HFF-Myc (cell line): Measurements from ENCODE around the gene IDH2.

Experiments
- DNase-seq: peaks from one replicate; pipeline ENCODE4 v3.0.0-alpha.2; 2011; ENCODE audit warnings: low read depth; ENCODE audit errors: extremely low read depth
- H3K4me3 ChIP-seq: replicated peaks from 2 replicates; pipeline ENCODE4 v1.5.1; 2011; ENCODE audit warnings: low read depth, mild to moderate bottlenecking, control low read depth, low read length
- TF ChIP-seq, protein P1 (sequence below): IDR thresholded peaks from 2 replicates; pipeline ENCODE4 v1.5.1; 2012; ENCODE audit warnings: mild to moderate bottlenecking, low read depth, low read length, control low read depth; ENCODE audit errors: missing control alignments

The IDH2 gene

DNA sequence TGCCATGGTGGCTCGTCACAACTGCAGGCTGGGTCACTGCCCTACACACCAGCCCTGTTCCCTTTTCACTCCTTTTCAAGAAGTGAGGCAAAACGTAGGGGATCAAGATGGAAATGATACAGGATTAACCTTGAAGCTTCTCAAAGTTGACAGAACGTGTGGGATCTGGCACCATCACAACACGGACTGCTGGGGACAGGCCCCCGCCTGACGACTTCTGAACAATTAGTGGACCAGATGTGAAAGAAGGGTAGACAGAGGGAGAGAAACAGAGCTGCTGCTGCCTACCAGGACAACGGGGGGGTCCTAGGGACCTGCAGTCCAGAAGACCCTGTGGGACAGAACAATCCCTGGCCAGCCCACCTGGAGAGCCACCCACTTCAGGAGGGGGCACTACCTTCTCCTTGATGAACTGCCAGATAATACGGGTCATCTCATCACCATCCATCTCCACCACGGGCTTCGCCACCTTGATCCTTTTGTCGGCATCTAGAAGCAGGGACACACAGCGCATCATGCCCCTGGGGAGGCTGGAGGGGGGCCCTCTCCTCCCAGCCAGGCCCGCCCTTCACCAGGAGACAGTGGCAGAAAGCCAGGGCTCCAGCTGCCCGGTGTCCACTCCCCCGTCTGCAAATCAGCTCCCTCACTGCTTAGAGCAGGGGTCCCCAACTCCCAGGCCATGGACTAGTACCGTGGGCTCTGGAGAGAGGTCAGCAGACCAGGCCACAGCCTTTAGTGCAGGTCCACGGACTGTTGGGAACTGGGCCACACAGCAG lies 10.9 kb downstream of the IDH2 start:
- H3K4me3 ChIP-seq: no peak overlapping the region
- TF ChIP-seq, protein P1, sequence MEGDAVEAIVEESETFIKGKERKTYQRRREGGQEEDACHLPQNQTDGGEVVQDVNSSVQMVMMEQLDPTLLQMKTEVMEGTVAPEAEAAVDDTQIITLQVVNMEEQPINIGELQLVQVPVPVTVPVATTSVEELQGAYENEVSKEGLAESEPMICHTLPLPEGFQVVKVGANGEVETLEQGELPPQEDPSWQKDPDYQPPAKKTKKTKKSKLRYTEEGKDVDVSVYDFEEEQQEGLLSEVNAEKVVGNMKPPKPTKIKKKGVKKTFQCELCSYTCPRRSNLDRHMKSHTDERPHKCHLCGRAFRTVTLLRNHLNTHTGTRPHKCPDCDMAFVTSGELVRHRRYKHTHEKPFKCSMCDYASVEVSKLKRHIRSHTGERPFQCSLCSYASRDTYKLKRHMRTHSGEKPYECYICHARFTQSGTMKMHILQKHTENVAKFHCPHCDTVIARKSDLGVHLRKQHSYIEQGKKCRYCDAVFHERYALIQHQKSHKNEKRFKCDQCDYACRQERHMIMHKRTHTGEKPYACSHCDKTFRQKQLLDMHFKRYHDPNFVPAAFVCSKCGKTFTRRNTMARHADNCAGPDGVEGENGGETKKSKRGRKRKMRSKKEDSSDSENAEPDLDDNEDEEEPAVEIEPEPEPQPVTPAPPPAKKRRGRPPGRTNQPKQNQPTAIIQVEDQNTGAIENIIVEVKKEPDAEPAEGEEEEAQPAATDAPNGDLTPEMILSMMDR: no peak
- DNase-seq: no peak

DNA sequence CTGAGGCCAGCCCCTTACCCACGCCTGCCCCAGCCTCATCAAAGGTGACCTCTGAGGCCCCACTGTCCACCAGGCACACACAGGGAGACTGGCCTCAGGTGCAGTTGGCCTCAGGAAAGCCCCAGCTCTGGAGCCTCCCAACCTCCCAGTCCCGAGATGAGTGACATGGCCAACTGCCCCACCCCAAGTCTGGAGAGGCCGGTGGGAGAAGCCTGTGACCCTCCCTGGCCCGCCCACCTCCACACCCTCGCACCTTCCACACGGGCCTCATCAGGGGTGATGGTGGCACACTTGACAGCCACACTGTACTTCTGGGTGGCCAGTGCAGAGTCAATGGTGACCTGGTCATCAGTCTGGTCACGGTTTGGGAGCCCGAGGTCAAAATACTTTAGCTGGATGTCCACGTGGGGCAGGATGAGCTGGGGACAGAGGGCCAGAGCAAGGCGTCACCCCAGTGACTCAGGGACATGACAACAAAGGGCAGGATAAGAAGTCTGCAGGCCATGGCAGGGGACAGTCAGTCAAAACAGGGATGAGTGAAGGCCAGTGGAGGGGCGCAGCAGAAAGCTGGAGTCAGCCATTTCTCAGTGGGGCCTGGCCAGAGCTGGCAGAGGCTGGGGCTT lies 11.9 kb downstream of the IDH2 start:
- DNase-seq: no peak
- TF ChIP-seq, protein P1: no peak
- H3K4me3 ChIP-seq: no peak overlapping the region

DNA sequence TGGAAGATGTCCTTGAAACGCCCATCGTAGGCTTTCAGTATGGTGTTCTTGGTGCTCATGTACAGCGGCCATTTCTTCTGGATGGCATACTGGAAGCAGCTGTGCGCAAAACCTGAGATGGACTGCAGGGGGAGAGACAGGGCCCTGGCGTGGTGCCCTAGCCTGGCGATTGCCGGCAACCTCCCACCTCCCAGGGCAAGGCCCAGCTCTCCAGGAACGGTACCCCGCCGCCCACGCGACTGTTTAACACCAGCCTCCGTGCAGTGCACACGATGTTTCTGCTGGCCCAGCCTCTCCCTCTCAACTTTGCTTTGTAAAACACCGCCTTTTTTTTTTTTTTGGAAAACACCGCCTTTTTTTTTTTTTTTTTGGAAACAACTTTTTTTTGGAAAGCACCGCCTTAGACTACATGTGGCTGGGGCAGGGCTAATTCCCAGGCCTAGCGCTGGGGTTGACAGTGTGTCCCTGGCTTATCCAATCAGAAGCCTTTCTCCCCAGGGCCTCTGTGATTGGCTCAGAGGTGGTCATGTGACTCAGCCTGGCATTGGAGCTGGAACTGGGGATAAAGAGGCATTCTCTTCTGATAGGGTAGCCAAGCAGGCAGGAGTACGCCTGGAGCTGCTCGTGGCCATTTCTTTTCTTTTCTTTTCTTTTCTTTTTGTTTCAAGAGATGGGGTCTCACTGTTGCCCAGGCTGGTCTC lies 14.7 kb downstream of the IDH2 start:
- no peak for DNase-seq
- H3K4me3 ChIP-seq: no peak overlapping the region
- TF ChIP-seq, protein P1: peak; percentile 14

DNA sequence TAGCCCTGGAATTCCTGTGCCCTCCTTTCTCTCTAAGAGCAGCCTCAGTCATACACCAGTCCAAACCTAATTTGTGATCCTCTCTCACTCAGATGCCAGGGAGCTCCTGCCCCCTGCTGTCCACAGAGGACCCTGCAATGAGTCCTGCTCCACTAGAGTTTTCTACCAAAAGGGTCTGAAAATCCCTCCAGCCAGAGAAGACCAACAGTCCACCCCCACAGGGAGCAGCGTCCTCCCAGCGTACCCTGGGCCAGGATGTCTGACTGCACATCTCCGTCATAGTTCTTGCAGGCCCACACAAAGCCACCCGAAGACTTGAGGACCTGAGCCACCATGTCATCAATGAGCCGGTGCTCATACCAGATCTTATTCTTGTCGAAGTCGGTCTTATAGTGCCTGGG lies 15.4 kb downstream of the IDH2 start:
- no peak for DNase-seq
- H3K4me3 ChIP-seq: no peak overlapping the region
- TF ChIP-seq, protein P1: peak; percentile 84

DNA sequence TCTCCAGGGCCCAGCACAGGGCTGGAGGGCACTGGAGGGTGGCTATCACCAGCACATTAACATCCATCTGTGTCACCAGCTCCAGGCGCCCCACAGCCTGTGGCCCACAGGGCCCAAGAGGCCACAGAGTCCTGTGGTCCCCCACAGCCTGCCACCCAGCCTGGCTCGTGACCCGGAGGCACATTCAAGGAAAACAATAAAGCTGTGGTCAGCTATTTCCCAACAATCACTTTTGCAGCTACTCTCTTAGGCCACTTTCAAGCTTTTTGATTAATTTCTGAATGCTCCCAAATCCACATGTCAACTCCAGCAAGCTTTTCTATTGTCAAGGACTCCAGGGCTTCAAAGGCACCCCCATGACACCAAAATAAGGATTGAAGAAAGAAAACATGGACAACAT lies 16.7 kb downstream of the IDH2 start:
- no peak for DNase-seq
- TF ChIP-seq, protein P1: no peak
- H3K4me3 ChIP-seq: no peak overlapping the region

DNA sequence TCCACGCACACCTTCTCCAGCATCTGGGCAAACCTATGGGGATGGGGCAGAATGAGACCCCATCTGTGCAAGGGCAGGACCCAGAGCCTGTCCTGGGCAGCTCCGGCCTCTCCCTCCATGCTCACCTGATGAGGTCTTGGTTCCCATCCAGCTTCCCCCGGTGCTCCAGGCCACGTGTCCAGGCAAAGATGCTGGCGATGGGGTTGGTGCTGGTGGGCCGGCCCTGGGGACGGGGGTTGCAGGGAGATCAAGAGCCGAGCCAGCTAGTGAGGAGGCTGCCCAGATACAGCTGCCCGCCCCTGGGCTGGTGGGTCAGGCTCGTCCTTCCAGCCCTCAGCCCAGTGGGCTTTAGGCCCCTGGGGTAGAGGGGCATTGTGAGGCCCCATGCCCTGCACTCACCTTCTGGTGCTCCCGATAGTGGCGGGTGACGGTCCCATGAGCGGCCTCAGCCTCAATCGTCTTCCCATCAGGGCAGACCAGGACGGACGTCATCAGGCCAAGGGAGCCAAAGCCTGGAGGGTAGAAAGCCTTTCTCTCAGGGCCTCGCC lies 17.3 kb downstream of the IDH2 start:
- TF ChIP-seq, protein P1: no peak
- H3K4me3 ChIP-seq: no peak overlapping the region

More for the DNA sequence above, 17.3 kb downstream of the IDH2 start:
- DNase-seq: no peak
